ENCODE results near the gene GNAL.

GRCh38 chr18:11844436-11844835, 155.4 kb downstream of the GNAL start:
- TF ChIP-seq ZNF70 (CRISPR knock-in tag; IDR thresholded peaks at IDR 0.05) (no peak), RARB (CRISPR knock-in tag; IDR thresholded peaks at IDR 0.05) (no peak), TSHZ2 (CRISPR knock-in tag; IDR thresholded peaks at IDR 0.05) (no peak), SNAI2 (CRISPR knock-in tag; IDR thresholded peaks at IDR 0.05) (no peak), CREB5 (CRISPR knock-in tag; IDR thresholded peaks at IDR 0.05; ENCODE audit: low read depth) (no peak), GLIS3 (CRISPR knock-in tag; IDR thresholded peaks at IDR 0.05) (no peak), PATZ1 (CRISPR knock-in tag; IDR thresholded peaks at IDR 0.05; ENCODE audit: borderline replicate concordance) (no peak), ZFP3 (CRISPR knock-in tag; IDR thresholded peaks at IDR 0.05) (no peak), ARNTL (CRISPR knock-in tag; IDR thresholded peaks at IDR 0.05; ENCODE audit: borderline replicate concordance, low read depth) (no peak), CSRNP3 (CRISPR knock-in tag; IDR thresholded peaks at IDR 0.05) (no peak), TCF4 (CRISPR knock-in tag; IDR thresholded peaks at IDR 0.05; ENCODE audit: borderline replicate concordance) (no peak)
